Spleen (tissue), 11 donors: Measurements from ENCODE around the gene PLXNA2. TPM values are rescaled to one million over a fixed set of nuclear protein-coding genes. Genes with fewer than 3 reads are reported as not detected.

ENCODE experiments used
- DNase-seq: peaks from one replicate; pipeline ENCODE4 v3.0.0-alpha.2; 2020
- H3K27ac ChIP-seq, 8 donors: fragments of 200-600 bp; sonication (generic) in 7 of 8; 1 replicate in 4 of 8; 2 replicates in 4 of 8; pipeline versions ENCODE4 v1.5.0 to v1.8.0; 2016 to 2021; ENCODE audit warnings: inconsistent platforms in 4 of 8, mild to moderate bottlenecking in 4 of 8, moderate library complexity in 1 of 8
- H3K27me3 ChIP-seq, 7 donors: fragments of 200-600 bp; sonication (generic) in 6 of 7; replicated peaks in 1 of 7; 1 replicate in 4 of 7; 2 replicates in 3 of 7; pipeline versions ENCODE4 v1.5.0 to v1.8.0; 2016 to 2021; ENCODE audit warnings: inconsistent platforms in 3 of 7, mild to moderate bottlenecking in 1 of 7
- H3K36me3 ChIP-seq, 6 donors: fragments of 200-600 bp; sonication (generic) in 5 of 6; 1 replicate in 4 of 6; 2 replicates in 2 of 6; pipeline versions ENCODE4 v1.5.0 to v1.8.0; 2016 to 2021; ENCODE audit warnings: inconsistent platforms in 2 of 6
- H3K4me1 ChIP-seq, 6 donors: fragments of 200-600 bp; sonication (generic) in 5 of 6; 1 replicate in 3 of 6; 2 replicates in 3 of 6; pipeline versions ENCODE4 v1.5.0 to v1.8.0; 2016 to 2021; ENCODE audit warnings: inconsistent platforms in 3 of 6
- H3K4me3 ChIP-seq, 8 donors: fragments of 200-600 bp; sonication (generic) in 7 of 8; 1 replicate in 4 of 8; 2 replicates in 4 of 8; pipeline versions ENCODE4 v1.5.0 to v1.8.0; 2016 to 2021; ENCODE audit warnings: inconsistent platforms in 4 of 8, mild to moderate bottlenecking in 4 of 8, moderate library complexity in 2 of 8
- H3K9me3 ChIP-seq, 8 donors: fragments of 200-600 bp; sonication (generic) in 7 of 8; 1 replicate in 4 of 8; 2 replicates in 4 of 8; pipeline versions ENCODE4 v1.5.0 to v1.8.0; 2016 to 2021; ENCODE audit warnings: inconsistent platforms in 4 of 8
- POLR2A ChIP-seq, 3 donors: fragments of 450-650 bp; IDR thresholded peaks; one replicate each; pipeline ENCODE4 v1.5.1; 2017; ENCODE audit warnings: antibody characterized with exemption in 3 of 3, mild to moderate bottlenecking in 1 of 3
- POLR2AphosphoS5 ChIP-seq, 3 donors: sonication (generic); formaldehyde crosslinking; IDR thresholded peaks; one replicate each; pipeline ENCODE4 v1.5.1; 2017; ENCODE audit warnings: antibody characterized with exemption in 3 of 3
- WGBS, 5 donors: extraction: QIAGEN DNeasy Blood & Tissue Kit in 3 of 5; methylation state at CpG; one replicate each; pipeline versions ENCODE4 v1.1.5 to v1.1.7; 2013 to 2018; 5-methylcytosine and 5-hydroxymethylcytosine counted together
- intact Hi-C: fragments of 100-400 bp; cut with DNase I; formaldehyde crosslinking; loops from one replicate; pipeline ENCODE4 v1.15.0; 2023; ENCODE audit warnings: low total_unique reads
- polyA plus RNA-seq, 3 donors: library from polyadenylated mRNA; stranded (reverse); fragments of 200-250 nt; gene quantifications; one replicate each; pipeline ENCODE4 v1.2.1, GENCODE V29; 2013
- total RNA-seq, 7 donors: library from RNA; depleted of rRNA in 3 of 7; stranded (reverse); fragments of >200 nt in 3 of 7; fragmentation: NEBNext Ultra II Directional in 4 of 7; extraction: Animal tissue kit (Norgen Biotek cat#: 25700) in 4 of 7; gene quantifications; one replicate each; pipeline versions ENCODE4 v1.1.0 to v1.2.1, GENCODE V29; 2016 to 2021
- TF ChIP-seq, protein P1 (sequence below), 11 experiments: fragments of 200-600 bp in 7 of 11; fragments of 450-650 bp in 4 of 11; sonication (generic) in 4 of 11; IDR thresholded peaks in 8 of 11; conservative IDR thresholded peaks in 3 of 11; 1 replicate in 7 of 11; 2 replicates in 4 of 11; pipeline versions ENCODE4 v1.4.0 to v1.8.0; 2016 to 2021; ENCODE audit warnings: antibody characterized with exemption in 11 of 11, inconsistent platforms in 4 of 11, mild to moderate bottlenecking in 1 of 11
- donor health status: healthy with polysubstance abuse.
- donor health status: DM: no; HTN: no; CAD: no; lungs with moderate emphysema.
- donor health status: DM: no; HTN: no; CAD: no.
- donor health status: Bipolar disorder and iron deficiency.
- donor health status: healthy.
- donor health status: DM: no; HTN: no; CAD: no.
- donor health status: DM: yes; HTN: yes; CAD: no.

PLXNA2 gene
- total and polyA plus RNA-seq, 10 donors: 0.93 to 16.9 (median 7.0) TPM

DNA sequence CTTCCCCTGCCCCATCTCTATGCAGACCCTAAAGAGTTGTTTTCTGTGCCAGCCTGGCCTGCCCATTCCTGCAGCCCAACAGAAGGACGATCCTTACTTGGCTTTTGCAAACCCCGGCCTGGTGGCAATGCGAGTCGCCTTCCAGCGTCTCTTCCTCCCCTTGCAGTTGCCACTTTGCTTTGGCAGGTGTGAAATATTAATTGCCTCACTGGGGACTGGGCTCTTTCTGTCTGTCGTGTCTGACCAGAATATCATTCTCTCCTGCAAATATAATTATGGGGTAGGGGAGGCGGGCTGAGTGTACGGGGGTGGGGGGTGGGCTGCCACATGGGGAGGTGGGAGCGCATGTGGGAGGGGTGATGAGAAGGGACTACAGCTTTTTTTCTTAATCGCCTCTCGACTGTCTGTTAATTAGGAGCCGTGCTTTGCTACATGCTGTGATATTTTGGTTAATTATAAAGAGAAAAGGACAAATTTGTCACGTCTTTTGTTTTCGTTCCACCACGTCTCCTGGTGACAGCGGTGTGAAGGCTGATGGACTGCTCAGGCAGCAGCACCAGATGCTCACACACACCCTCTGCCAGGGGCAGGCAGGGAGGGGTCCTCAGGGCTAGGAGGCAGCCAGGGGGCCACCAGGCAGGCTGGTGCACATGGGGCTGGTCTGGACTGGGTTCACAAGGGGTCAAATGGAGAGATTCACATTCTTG is 253.2 kb downstream of the PLXNA2 start:
- no peak for TF ChIP-seq POLR2A (IDR thresholded peaks at IDR 0.05)
- TF ChIP-seq, protein P1, sequence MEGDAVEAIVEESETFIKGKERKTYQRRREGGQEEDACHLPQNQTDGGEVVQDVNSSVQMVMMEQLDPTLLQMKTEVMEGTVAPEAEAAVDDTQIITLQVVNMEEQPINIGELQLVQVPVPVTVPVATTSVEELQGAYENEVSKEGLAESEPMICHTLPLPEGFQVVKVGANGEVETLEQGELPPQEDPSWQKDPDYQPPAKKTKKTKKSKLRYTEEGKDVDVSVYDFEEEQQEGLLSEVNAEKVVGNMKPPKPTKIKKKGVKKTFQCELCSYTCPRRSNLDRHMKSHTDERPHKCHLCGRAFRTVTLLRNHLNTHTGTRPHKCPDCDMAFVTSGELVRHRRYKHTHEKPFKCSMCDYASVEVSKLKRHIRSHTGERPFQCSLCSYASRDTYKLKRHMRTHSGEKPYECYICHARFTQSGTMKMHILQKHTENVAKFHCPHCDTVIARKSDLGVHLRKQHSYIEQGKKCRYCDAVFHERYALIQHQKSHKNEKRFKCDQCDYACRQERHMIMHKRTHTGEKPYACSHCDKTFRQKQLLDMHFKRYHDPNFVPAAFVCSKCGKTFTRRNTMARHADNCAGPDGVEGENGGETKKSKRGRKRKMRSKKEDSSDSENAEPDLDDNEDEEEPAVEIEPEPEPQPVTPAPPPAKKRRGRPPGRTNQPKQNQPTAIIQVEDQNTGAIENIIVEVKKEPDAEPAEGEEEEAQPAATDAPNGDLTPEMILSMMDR (IDR thresholded peaks at IDR 0.05 in 8 of 11, conservative IDR thresholded peaks at IDR 0.05 in 3 of 11): no peak
- TF ChIP-seq POLR2AphosphoS5 (IDR thresholded peaks at IDR 0.05): no peak
- no peaks in the 10 kb centered on the region for H3K4me1 ChIP-seq
- H3K27me3 ChIP-seq: peaks cover 0 to 12% (median 0%) of the 10 kb centered on the region in 7 donors
- intact Hi-C loops: no loop called here
- no peak overlapping the region for H3K4me3 ChIP-seq
- WGBS, 5 donors: 89 to 91% (median 90%) methylated on average over 16 of the region's 16 CpGs
- H3K27ac ChIP-seq: no peak overlapping the region
- no peaks in the 10 kb centered on the region for H3K36me3 ChIP-seq
- no peaks in the 10 kb centered on the region for H3K9me3 ChIP-seq
- no peak for DNase-seq

DNA sequence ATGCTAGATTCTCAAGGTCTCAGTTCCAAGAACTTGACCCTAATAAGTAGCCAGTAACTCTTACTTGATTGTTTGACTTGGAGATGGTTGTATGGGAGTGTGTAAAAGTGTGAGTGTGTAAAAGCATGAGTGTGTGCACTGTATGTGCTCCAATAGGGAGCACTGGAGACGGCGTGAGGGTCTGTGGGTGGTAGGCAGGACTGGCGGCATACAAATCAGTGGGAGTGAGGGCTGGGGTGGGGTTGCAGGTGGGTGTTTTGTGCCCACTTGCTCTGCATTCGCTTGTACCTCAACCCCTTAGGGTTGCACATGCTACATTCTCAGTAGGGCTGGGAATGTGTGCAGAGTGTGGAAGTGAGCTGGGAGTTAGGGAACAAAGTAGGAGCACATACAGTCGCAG is 253.7 kb downstream of the PLXNA2 start:
- TF ChIP-seq, protein P1 (IDR thresholded peaks at IDR 0.05 in 8 of 11, conservative IDR thresholded peaks at IDR 0.05 in 3 of 11): no peak
- TF ChIP-seq POLR2A (IDR thresholded peaks at IDR 0.05): no peak
- whole genome bisulfite sequencing, 5 donors: 84 to 93% (median 88%) methylated on average over 5 of the region's 5 CpGs
- Histone ChIP-seq H3K27me3 (peaks cover 0 to 12% (median 0%) of the 10 kb centered on the region in 7 donors), H3K27ac (no peak overlapping the region), H3K36me3 (no peaks in the 10 kb centered on the region), H3K4me1 (no peaks in the 10 kb centered on the region), H3K4me3 (no peak overlapping the region), H3K9me3 (no peaks in the 10 kb centered on the region)
- intact Hi-C loops: no loop called here
- no peak for DNase-seq

DNA sequence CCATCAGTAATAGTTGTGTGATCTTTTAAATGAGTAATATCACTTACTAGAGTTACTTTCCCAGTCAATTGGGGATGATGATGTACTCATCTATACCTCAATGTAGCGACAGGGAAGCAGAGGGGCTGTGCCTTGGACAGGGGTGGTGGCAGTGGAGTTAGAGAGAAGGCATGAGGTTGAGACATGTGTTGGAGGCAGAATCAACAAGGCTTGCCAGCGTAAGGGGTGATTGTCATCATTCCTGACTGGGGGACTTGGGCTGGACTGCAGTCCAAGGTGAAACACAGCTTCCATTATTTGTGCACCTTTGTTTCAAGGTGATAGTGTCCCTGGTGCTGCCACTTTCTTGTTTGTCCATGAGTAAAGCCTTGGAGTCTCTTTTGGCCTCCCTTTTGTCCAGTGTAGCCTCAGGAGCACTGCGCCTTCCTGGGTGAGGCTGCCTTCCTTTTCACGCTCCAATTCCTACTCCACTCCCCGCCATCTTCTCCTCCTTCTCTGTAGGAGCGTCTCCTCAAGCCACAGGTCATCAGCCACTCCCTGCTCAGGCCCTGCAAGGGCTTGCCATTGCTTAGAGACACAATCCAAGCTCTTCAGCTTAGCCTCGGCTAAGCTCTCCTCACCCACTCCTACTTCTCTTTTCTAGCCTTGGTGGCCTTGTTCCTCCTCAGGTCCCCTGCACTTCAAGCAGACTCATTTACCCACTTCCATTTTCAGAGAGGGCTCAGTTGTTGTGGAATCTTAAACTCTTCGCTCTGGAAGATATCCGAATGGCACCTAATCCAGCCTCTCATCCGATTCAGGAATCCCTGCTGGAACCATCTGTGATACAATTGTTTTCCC is 255.6 kb downstream of the PLXNA2 start:
- TF ChIP-seq, protein P1 (IDR thresholded peaks at IDR 0.05 in 8 of 11, conservative IDR thresholded peaks at IDR 0.05 in 3 of 11): no peak
- TF ChIP-seq POLR2AphosphoS5 (IDR thresholded peaks at IDR 0.05): no peak
- no peak for TF ChIP-seq POLR2A (IDR thresholded peaks at IDR 0.05)

DNA sequence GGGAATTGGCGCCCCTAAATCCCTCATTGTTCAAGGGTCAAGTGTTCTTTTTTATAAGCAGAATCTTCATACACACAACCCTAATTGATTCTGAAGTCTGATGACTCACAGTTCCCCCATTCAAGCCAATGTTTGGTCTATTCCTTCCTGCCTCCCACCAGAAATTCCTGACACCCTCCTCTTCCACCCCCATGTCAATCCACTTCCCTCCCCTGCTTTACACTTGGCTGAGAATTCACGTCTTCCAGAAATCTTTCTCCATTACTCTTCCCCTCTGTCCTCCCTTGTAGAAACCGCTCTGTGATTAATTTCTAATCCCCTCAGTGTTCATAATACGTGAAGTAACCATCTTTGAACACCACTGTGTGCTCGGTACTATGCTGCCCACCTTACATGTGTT is 257.0 kb downstream of the PLXNA2 start:
- DNase-seq: no peak
- Histone ChIP-seq H3K4me3 (no peak overlapping the region), H3K9me3 (no peaks in the 10 kb centered on the region), H3K27ac (no peak overlapping the region), H3K27me3 (peaks cover 0 to 13% (median 0%) of the 10 kb centered on the region in 7 donors), H3K4me1 (no peaks in the 10 kb centered on the region), H3K36me3 (no peaks in the 10 kb centered on the region)
- intact Hi-C loops: no loop called here
- TF ChIP-seq, protein P1 (IDR thresholded peaks at IDR 0.05 in 8 of 11, conservative IDR thresholded peaks at IDR 0.05 in 3 of 11): no peak
- TF ChIP-seq POLR2A (IDR thresholded peaks at IDR 0.05): no peak
- TF ChIP-seq POLR2AphosphoS5 (IDR thresholded peaks at IDR 0.05): no peak
- WGBS, 5 donors: 68 to 87% (median 75%) methylated on average over 5 of the region's 5 CpGs

More for the DNA sequence above, 255.6 kb downstream of the PLXNA2 start:
- no peaks in the 10 kb centered on the region for H3K36me3 ChIP-seq
- no peak overlapping the region for H3K27ac ChIP-seq
- no peak overlapping the region for H3K4me3 ChIP-seq
- 86 to 92% (median 88%) methylated on average over 10 of the region's 10 CpGs for WGBS, 5 donors
- H3K27me3 ChIP-seq: peaks cover 0 to 12% (median 0%) of the 10 kb centered on the region in 7 donors
- no peak for DNase-seq
- intact Hi-C loops: no loop called here
- no peaks in the 10 kb centered on the region for H3K4me1 ChIP-seq
- no peaks in the 10 kb centered on the region for H3K9me3 ChIP-seq
